ENCODE results near the gene PLOD3. TPM values are rescaled to one million over a fixed set of nuclear protein-coding genes. Genes with fewer than 3 reads are reported as not detected.

Gene PLOD3
- total and polyA plus RNA-seq, 9 of the 15 experiments (the other 6 are each of a cell fraction or from before 2014, with no cell fraction given): 2.8 to 101 (median 30.9) TPM

- TF ChIP-seq HNRNPK (IDR thresholded peaks at IDR 0.05; ENCODE audit: low read depth, low read length, poor library complexity, severe bottlenecking) (no peak), ZNF778 (CRISPR knock-in tag; IDR thresholded peaks at IDR 0.05) (no peak), HDAC1 (IDR thresholded peaks at IDR 0.05) (peak in 1 of 2 experiments; percentile 90; a peak in 2 of 4 replicates), PCBP2 (IDR thresholded peaks at IDR 0.05; ENCODE audit: low read depth, low read length, poor library complexity, severe bottlenecking) (no peak), PRDM10 (IDR thresholded peaks at IDR 0.05; ENCODE audit: partially characterized antibody) (peak; percentile 5), NELFE (IDR thresholded peaks at IDR 0.05; ENCODE audit: insufficient read depth, insufficient read length) (no peak), USF1 (CRISPR knock-in tag; IDR thresholded peaks at IDR 0.05) (no peak), KLF6 (CRISPR knock-in tag; IDR thresholded peaks at IDR 0.05; ENCODE audit: borderline replicate concordance) (no peak), SMAD3 (CRISPR knock-in tag; conservative IDR thresholded peaks at IDR 0.05) (no peak; the same call in 1 of the 2 replicates), ZSCAN32 (CRISPR knock-in tag; IDR thresholded peaks at IDR 0.05) (no peak), ESRRA (IDR thresholded peaks at IDR 0.05; ENCODE audit: borderline replicate concordance, low read depth) (peak; percentile 36; the same call in 1 of the 2 replicates), ZNF274 (IDR thresholded peaks at IDR 0.05; ENCODE audit: borderline replicate concordance, low read depth, low read length) (no peak), NFE2 (IDR thresholded peaks at IDR 0.05; ENCODE audit: low read depth) (no peak), ZNF586 (CRISPR knock-in tag; conservative IDR thresholded peaks at IDR 0.05) (no peak), PREB (CRISPR knock-in tag; IDR thresholded peaks at IDR 0.05) (no peak), NUFIP1 (IDR thresholded peaks at IDR 0.05; ENCODE audit: partially characterized antibody) (no peak), KHSRP (IDR thresholded peaks at IDR 0.05) (no peak), ELK3 (CRISPR knock-in tag; IDR thresholded peaks at IDR 0.05) (no peak), RNF2 (IDR thresholded peaks at IDR 0.05) (0 out of 2 replicates have a peak, but pooled peaks have one; percentile 42), TAF15 (IDR thresholded peaks at IDR 0.05; ENCODE audit: low read depth, low read length) (no peak), SNIP1 (IDR thresholded peaks at IDR 0.05; ENCODE audit: low read depth) (no peak), MAFF (IDR thresholded peaks at IDR 0.05; ENCODE audit: low read length) (no peak), CHD2 (IDR thresholded peaks at IDR 0.05; ENCODE audit: low read depth, low read length) (peak; percentile 42)
Measured at GRCh38 chr7:101217388-101218235, at the start of gene PLOD3, which contains the start of gene ZNHIT1 (continued).

Data from K562 (cell line).